GM12875 (cell line): ENCODE measurements around the gene TBC1D3B.
"Not testable (repeated sequence)": the region's sequence is repeated elsewhere in the genome, so short reads cannot be mapped to it uniquely, and the experiment has no call there.

ENCODE experiments used
- H3K4me3 ChIP-seq: one replicate; pipeline ENCODE4 v1.5.1; 2011; ENCODE audit warnings: low read depth, low read length, control low read depth
- TF ChIP-seq, protein P1 (sequence below): IDR thresholded peaks from 2 replicates; pipeline ENCODE4 v1.5.1; 2011; ENCODE audit warnings: low read depth, mild to moderate bottlenecking, control low read depth, inconsistent platforms, low read length, moderate library complexity, borderline replicate concordance; ENCODE audit not compliant: insufficient read depth

TBC1D3B gene

DNA sequence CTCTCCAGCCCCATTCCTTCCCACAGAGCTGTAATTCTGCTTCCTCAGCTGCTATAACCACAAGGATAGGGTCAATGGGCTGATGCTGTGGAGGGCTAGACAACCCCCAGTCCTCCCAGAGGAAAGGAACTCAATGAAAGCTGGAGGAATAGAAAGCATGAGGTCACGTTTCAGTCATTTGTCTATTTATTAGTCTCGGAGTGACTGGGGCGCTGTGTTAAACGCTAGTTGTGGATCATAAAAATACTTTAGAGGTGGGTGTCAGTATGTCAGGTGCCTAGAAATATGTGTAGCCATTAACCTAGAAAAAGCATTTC is 20.9 kb upstream of the TBC1D3B start:
- TF ChIP-seq, protein P1, sequence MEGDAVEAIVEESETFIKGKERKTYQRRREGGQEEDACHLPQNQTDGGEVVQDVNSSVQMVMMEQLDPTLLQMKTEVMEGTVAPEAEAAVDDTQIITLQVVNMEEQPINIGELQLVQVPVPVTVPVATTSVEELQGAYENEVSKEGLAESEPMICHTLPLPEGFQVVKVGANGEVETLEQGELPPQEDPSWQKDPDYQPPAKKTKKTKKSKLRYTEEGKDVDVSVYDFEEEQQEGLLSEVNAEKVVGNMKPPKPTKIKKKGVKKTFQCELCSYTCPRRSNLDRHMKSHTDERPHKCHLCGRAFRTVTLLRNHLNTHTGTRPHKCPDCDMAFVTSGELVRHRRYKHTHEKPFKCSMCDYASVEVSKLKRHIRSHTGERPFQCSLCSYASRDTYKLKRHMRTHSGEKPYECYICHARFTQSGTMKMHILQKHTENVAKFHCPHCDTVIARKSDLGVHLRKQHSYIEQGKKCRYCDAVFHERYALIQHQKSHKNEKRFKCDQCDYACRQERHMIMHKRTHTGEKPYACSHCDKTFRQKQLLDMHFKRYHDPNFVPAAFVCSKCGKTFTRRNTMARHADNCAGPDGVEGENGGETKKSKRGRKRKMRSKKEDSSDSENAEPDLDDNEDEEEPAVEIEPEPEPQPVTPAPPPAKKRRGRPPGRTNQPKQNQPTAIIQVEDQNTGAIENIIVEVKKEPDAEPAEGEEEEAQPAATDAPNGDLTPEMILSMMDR = no peak
- H3K4me3 ChIP-seq = no peak overlapping the region

DNA sequence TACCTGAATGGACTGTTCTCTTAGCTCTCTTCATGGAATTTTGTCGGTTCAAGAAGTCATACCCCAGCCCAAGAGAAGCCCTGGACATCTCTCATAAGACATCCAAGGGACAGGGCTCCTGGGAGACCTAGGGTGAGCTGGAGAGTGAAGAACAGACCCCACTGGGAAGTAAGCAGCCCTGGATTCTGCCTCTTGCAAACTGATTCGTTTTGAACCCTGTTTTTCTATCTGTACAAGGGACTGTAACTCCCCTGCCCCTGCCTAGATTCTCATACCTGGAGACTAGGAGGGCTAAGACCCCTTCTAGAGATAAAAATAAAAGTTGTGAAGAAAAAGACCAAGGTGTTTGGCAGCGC is 19.7 kb upstream of the TBC1D3B start:
- TF ChIP-seq, protein P1 = no peak
- no peak overlapping the region for H3K4me3 ChIP-seq

DNA sequence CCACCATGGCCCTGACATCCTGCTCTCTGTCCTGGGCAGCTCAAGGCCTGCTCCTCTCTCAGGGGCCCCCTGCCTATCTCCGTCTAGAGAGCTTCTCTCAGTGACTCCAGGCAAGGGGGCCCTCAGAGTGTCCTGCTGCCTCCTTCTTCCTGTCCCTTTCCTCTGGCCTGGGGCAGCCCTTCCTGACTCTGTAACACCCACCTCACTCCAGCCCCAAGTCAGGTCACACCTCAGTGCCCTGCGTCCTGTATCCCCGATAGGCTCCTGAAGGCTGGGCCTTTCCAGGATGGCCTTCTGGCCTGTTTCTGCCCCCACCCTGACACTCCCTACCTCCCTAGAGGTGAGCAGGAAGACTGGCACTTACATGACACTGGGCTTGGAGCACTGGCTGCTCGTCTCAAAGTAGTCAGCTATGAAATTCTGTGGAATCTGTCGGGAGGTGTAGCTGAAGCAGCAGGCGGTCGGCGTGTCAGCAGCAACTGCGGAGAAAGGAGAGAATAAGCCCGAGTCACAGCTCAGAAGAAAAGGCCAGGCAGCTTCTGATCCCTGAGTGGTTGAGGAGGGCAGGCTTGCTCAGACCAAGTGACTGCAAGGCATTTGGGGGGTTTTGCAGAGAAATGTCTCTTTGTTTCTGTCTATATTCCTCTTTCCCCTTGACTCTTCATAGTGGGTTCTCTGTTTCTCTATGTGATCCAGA is 19.1 kb upstream of the TBC1D3B start:
- no peak overlapping the region for H3K4me3 ChIP-seq
- TF ChIP-seq, protein P1 = no peak

DNA sequence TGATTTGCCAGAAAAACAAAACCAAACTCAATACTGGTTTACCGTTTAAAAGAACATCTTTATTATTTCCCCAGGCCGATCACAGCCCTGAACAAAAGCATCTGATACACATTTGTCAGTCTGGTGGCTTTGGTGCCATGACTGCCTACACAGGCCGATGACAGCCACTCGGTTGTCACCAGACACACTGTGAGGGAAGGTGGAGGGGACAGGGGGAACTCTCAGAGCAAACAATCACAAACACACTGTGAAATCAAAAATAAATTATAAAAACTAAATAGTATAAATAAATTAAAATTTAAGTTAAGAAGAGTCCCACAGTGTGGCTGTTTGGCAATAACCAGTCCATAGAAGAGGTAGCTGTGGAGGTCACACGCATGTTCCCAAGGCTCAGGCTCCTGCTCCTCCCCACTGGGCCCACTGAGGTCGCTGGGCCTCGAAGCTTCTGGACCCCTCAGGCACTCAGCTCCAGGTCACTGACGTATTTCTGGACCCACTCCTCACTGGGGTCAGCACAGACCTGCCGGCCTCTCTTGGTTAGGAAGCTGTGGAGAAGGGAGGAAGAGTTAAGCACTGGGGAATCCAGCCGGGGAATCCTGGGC is 18.5 kb upstream of the TBC1D3B start:
- not testable (repeated sequence) for H3K4me3 ChIP-seq

DNA sequence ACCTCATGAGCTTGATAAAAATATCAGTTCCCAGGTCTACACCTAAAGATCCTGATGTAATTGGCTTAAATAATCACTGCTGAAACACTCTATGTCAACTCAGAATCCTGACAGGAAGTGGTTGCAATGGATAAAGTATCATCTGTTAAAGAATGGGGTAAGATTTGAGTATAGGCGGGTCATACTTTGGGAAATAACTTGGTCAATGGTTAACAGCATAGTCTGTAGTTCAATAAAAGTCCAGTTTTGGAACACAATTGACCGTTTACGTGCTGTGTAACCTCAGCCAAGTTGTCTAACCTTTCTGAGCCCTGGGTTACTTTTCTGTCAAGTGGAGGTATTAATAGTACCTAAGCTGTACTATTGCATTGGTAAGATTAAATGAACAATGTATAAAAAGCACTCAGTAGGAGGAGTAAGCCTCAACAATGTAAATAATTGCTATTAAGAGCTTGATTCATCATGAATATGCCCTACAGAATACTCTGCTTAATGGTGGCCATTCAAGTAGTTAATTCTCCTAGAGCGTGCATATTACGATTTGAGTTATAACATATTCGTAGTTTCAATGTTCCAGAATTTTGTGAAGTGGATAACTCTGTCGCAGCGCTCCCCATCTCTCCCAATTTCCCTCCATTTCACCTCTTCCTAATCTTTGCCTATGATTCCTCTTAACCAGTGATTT is 17.9 kb upstream of the TBC1D3B start:
- H3K4me3 ChIP-seq = not testable (repeated sequence)

DNA sequence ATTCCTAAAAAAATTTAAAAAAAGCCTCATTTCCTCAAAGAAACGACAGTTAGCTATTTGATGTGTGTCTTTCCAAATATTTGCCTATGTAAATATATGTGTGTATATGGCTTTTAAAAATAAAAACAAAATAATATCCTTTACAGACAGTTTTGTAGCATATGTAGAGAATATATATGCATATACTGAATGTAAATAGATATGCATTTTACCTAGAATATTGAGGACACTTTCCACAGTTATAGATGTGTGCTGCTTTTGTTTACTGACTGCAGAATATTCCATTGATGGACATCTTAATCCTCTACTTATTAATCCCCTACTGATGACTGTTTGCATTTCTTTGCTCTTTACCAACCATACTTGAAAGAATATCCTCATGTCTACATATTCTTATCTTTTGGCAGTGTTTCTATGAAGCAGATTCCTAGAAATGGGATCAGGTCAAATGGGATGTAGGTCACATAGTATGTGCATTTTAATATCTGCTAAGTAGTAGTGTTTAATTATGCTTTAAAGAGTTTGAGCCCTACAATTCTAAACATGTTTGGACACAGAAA is 16.9 kb upstream of the TBC1D3B start:
- TF ChIP-seq, protein P1 = no peak

DNA sequence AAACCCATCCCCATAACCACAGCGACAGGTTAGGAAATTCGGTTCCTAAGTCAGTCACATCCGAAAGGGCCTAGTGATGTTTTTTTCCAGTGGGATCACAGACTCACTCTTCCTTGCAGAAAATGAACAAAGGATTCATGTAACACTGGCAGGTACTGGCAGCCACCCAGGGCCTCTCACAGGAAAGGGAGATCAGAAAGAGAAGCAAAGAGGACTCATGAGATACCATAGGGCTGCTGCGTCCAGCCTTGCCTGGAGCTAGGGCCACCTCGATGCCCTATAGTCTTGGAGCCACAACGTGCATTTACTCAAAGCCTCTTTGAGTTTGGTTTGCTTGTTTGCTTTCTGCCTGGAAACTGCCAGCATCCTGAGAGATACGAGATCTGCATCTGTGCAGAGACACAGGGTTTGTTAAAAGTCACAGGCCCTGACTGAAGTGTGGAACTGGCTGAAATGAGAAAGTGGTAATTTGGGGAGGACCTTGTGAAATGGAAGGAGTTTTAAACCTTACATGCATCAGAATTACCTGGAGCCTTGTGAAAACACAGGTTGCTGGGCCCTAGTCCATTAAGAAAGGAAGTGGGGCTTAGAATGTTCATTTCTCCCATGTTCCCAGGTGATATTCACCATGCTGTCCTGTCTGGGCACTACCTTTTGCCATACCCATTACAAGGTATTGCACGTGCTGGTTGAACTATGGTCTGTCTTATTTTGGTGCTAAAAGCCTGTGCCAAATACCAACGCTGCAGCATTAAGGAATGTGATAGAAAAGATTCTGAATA is 14.3 kb upstream of the TBC1D3B start:
- not testable (repeated sequence) for H3K4me3 ChIP-seq

More for the DNA sequence above, 16.9 kb upstream of the TBC1D3B start:
- H3K4me3 ChIP-seq = no peak overlapping the region

DNA sequence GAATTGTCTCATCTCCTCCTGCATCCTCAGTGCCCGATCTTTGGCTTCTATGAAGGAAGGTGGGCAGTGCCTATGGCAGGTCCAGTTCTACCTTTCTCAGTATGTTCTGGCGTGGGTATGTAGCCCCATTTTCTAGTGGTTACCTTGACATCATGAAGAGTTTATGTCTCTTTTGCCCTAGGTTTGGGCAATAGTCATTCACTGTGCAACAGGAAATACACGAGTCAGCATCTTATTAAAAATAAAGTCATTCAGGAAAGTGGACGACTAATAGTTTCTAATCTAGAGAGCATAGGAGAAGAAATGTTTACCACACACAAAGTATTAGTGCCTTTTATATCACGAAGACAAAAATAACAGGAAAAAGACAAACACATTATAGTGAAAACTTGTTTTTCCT is 13.6 kb upstream of the TBC1D3B start:
- not testable (repeated sequence) for H3K4me3 ChIP-seq

DNA sequence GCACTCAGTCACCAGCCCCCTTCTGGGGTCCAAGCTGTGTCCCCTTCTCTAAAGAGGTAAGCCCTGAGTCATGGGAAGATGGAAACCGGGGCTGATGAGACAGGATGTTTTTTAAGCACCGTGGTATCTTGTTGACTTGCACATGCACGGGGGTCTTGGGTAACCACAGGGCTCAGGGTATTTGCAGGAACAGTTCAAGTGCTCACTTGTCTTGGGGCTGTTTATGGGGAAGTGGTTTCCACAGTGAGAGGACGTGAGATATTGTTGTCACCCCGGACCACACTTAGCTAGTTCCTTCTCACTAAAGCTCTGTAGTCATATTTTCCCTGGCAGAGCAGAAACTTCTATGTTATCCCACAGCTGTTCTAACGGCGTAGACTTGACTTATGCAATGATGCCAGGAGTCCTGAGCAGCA is 12.5 kb upstream of the TBC1D3B start:
- no peak overlapping the region for H3K4me3 ChIP-seq
- TF ChIP-seq, protein P1 = no peak

DNA sequence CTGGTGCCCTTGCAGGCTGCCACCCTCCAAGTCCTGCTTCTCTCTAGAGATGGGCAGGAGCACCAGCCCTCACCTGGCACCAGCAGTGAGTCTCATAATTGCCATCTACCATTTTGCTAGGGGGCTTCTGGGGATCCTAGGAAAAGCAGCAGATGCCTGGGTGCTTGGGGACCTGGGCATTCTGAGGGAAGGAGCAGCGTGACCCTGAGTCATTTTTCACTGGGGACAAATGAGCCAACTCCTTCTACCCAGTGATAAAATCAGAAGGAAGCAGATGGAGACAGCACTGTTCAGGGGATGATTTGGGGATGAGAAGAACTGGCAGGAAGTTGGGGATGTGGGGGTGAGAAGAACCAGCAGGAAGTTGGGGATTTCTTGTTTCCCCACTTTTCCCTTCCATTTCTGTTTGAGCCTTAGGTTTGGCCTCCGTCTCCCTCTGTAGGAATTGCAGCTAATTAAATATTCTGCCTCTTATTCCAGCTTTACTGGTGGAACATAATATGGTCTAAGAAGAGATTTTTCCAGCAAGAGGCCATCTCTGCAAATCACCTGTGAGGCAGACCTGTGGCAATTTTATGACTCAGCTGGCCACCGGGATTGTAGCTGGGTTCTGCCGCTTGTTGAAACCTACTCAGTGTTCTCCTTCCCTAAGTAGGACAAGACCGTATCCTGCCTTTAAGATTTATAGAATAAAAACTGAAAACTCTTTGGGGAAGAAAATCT is 11.7 kb upstream of the TBC1D3B start:
- H3K4me3 ChIP-seq = not testable (repeated sequence)

DNA sequence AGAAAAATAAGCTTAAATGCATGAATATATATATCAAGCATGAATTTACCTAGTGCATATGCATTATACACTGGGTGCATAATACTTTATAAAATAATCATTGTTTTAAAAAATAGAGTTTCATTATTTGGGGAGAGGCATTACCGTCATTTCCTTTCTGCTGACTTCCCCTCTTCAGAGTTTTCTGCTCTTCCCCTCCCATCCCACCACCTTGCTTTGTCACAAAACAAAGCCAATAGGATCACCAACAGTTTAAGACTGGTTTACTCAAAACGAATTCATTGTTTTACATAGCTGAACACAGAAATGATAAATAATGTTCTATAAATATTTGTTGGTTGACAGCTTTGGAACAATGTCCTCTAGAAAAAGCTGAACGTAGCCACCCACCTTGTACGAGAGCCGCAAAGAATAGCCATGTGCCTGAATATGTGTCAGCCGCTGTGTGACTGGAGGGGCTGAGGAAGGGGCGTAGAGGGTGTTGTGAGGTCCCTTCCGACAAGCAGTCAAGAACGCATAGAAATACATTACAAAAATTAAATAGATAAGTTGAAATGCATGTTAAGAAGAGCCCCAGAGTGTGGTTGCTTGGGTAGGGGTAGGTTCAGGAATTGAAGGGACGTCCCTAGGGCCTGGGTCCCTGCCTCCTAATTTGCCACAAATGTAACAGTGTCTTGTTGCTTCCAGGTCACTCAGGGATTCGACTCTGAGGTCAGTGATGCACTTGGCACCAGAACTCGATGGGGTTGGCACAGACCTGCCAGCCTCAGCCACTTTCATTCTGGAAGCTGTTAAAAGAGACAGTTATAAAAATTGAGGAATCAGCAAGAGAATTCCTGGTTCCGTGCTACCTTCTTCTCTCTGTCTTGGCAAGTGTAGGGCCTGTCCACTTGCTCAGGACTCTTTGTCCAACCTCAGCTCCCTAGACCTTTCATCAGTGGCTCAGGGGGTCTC is 10.7 kb upstream of the TBC1D3B start:
- not testable (repeated sequence) for H3K4me3 ChIP-seq
